Fibroblast of pulmonary artery (primary cell): ENCODE measurements around the gene CTSG.
"Not testable (repeated sequence)": the region's sequence is repeated elsewhere in the genome, so short reads cannot be mapped to it uniquely, and the experiment has no call there.

Source experiments
- DNase-seq: peaks from one replicate; pipeline ENCODE4 v3.0.0-alpha.2; 2010; ENCODE audit warnings: low read depth
- H3K4me3 ChIP-seq: replicated peaks from 2 replicates; pipeline ENCODE4 v1.5.1; 2011; ENCODE audit warnings: low read depth, mild to moderate bottlenecking, control low read depth, low read length, moderate library complexity
- CTCF ChIP-seq: IDR thresholded peaks from 2 replicates; pipeline ENCODE4 v1.5.1; 2011; ENCODE audit warnings: mild to moderate bottlenecking, control low read depth, low read length, inconsistent platforms; ENCODE audit errors: missing control alignments

The CTSG gene

GRCh38 chr14:24607081-24607480 lies 31.0 kb upstream of the CTSG start:
- no peak for TF ChIP-seq CTCF
- no peak overlapping the region for H3K4me3 ChIP-seq
- DNase-seq, result no peak

- DNase-seq, result no peak
- H3K4me3 ChIP-seq, result no peak overlapping the region
- no peak for TF ChIP-seq CTCF
Observed at GRCh38 chr14:24606297-24606696, 30.2 kb upstream of the CTSG start.

GRCh38 chr14:24605435-24606190 lies 29.6 kb upstream of the CTSG start:
- TF ChIP-seq CTCF, result peak; percentile 53
- no peak overlapping the region for H3K4me3 ChIP-seq
- peak; percentile 3 for DNase-seq

- H3K4me3 ChIP-seq, result no peak overlapping the region
- no peak for TF ChIP-seq CTCF
- no peak for DNase-seq
Observed at GRCh38 chr14:24597403-24597802, 21.4 kb upstream of the CTSG start.

GRCh38 chr14:24595073-24595808 lies 19.2 kb upstream of the CTSG start:
- no peak overlapping the region for H3K4me3 ChIP-seq
- no peak for DNase-seq
- TF ChIP-seq CTCF, result no peak

- not testable (repeated sequence) for H3K4me3 ChIP-seq, DNase-seq
Observed at GRCh38 chr14:24591004-24591403, 15.0 kb upstream of the CTSG start.

- not testable (repeated sequence) for DNase-seq, H3K4me3 ChIP-seq
Observed at GRCh38 chr14:24584402-24584801, 8.4 kb upstream of the CTSG start.

- DNase-seq, result no peak
- no peak overlapping the region for H3K4me3 ChIP-seq
- TF ChIP-seq CTCF, result no peak
Observed at GRCh38 chr14:24578558-24578957, 2.5 kb upstream of the CTSG start.
